Neural cell (in vitro differentiated cells): ENCODE measurements around the gene ILF2. TPM values are rescaled to one million over a fixed set of nuclear protein-coding genes. Genes with fewer than 3 reads are reported as not detected.
"Not testable (repeated sequence)": the region's sequence is repeated elsewhere in the genome, so short reads cannot be mapped to it uniquely, and the experiment has no call there.

Source experiments
- H2AFZ ChIP-seq: fragments of 200-600, 300-800 bp; sonication (generic), shearing (Covaris generic); 2 replicates; pipeline ENCODE4 v1.6.0; 2014; ENCODE audit warnings: low read depth, mild to moderate bottlenecking, antibody characterized with exemption, low read length, moderate library complexity
- H3F3A ChIP-seq: fragments of 200-600 bp; shearing (Covaris generic); 2 replicates; pipeline ENCODE4 v1.6.1; 2016; ENCODE audit warnings: mild to moderate bottlenecking, moderate library complexity, mixed read lengths, antibody characterized with exemption, low read length; ENCODE audit not compliant: insufficient read depth, poor library complexity, severe bottlenecking
- H3K27ac ChIP-seq: fragments of 200-600, 300-800 bp; sonication (generic), shearing (Covaris generic); 2 replicates; pipeline ENCODE4 v1.5.1; 2014; ENCODE audit warnings: mild to moderate bottlenecking, low read length, moderate library complexity
- H3K27me3 ChIP-seq: fragments of 300-800, 200-600 bp; sonication (generic), shearing (Covaris generic); 2 replicates; pipeline ENCODE4 v1.6.0; 2014; ENCODE audit warnings: mild to moderate bottlenecking, low read depth, low read length, moderate library complexity; ENCODE audit not compliant: insufficient read depth
- H3K36me3 ChIP-seq: fragments of 300-800, 200-600 bp; sonication (generic), shearing (Covaris generic); 2 replicates; pipeline ENCODE4 v1.5.1; 2014; ENCODE audit warnings: mild to moderate bottlenecking, antibody characterized with exemption, low read length, moderate library complexity; ENCODE audit not compliant: insufficient read depth
- H3K4me2 ChIP-seq: fragments of 300-800, 200-600 bp; sonication (generic), shearing (Covaris generic); 2 replicates; pipeline ENCODE4 v1.6.0; 2014; ENCODE audit warnings: mild to moderate bottlenecking, low read length
- H3K4me3 ChIP-seq: fragments of 300-800, 200-600 bp; sonication (generic), shearing (Covaris generic); 2 replicates; pipeline ENCODE4 v1.5.1; 2014; ENCODE audit warnings: mild to moderate bottlenecking, low read length, moderate library complexity
- H3K79me2 ChIP-seq: fragments of 200-600 bp; shearing (Covaris generic); replicated peaks from 2 replicates; pipeline ENCODE4 v1.6.0; 2014; ENCODE audit warnings: mild to moderate bottlenecking, low read length, moderate library complexity; ENCODE audit not compliant: insufficient read depth
- H3K9ac ChIP-seq: fragments of 300-800, 200-600 bp; sonication (generic), shearing (Covaris generic); 2 replicates; pipeline ENCODE4 v1.6.1; 2016; ENCODE audit warnings: mild to moderate bottlenecking, low read length, mixed read lengths
- H3K9me2 ChIP-seq: fragments of 200-600 bp; shearing (Covaris generic); 2 replicates; pipeline ENCODE4 v1.6.1; 2016; ENCODE audit warnings: mild to moderate bottlenecking, low read length, mixed read lengths; ENCODE audit not compliant: insufficient read depth
- H3K9me3 ChIP-seq: fragments of 200-600, 300-800 bp; sonication (generic), shearing (Covaris generic); 2 replicates; pipeline ENCODE4 v1.6.1; 2016; ENCODE audit warnings: mild to moderate bottlenecking, mixed run types, low read length, moderate library complexity, mixed read lengths
- H4K20me1 ChIP-seq: fragments of 200-600 bp; shearing (Covaris generic); 2 replicates; pipeline ENCODE4 v1.6.1; 2016; ENCODE audit warnings: mild to moderate bottlenecking, mixed run types; ENCODE audit not compliant: insufficient read depth
- EP300 ChIP-seq: fragments of 450-650 bp; conservative IDR thresholded peaks from 2 replicates; pipeline ENCODE4 v1.6.1; 2014; ENCODE audit warnings: antibody characterized with exemption, mild to moderate bottlenecking, moderate library complexity; ENCODE audit not compliant: poor library complexity, severe bottlenecking
- EZH2 ChIP-seq: fragments of 200-600, 300-800 bp; shearing (Covaris generic), sonication (generic); IDR thresholded peaks from 2 replicates; pipeline ENCODE4 v1.6.1; 2014; ENCODE audit warnings: antibody characterized with exemption, low read length, borderline replicate concordance, mild to moderate bottlenecking; ENCODE audit not compliant: insufficient read depth, poor library complexity, severe bottlenecking
- MXI1 ChIP-seq: fragments of 450-650 bp; conservative IDR thresholded peaks from 2 replicates; pipeline ENCODE4 v1.6.1; 2014; ENCODE audit warnings: antibody characterized with exemption, mild to moderate bottlenecking; ENCODE audit not compliant: poor library complexity, severe bottlenecking
- POLR2AphosphoS5 ChIP-seq: IDR thresholded peaks from 2 replicates; pipeline ENCODE4 v1.6.1; 2012
- RAD21 ChIP-seq: fragments of 450-650 bp; conservative IDR thresholded peaks from 2 replicates; pipeline ENCODE4 v1.6.1; 2014; ENCODE audit warnings: antibody characterized with exemption, mild to moderate bottlenecking, moderate library complexity
- REST ChIP-seq: IDR thresholded peaks from 2 replicates; pipeline ENCODE4 v1.6.1; 2012; ENCODE audit warnings: borderline replicate concordance
- SMC3 ChIP-seq: fragments of 450-650 bp; conservative IDR thresholded peaks from 2 replicates; pipeline ENCODE4 v1.6.1; 2014; ENCODE audit warnings: antibody characterized with exemption, mild to moderate bottlenecking, moderate library complexity; ENCODE audit not compliant: poor library complexity
- TAF1 ChIP-seq: IDR thresholded peaks from 2 replicates; pipeline ENCODE4 v1.6.1; 2012; ENCODE audit warnings: low read depth
- polyA plus RNA-seq: library from polyadenylated mRNA; depleted of rRNA; stranded (reverse); fragments of >200 nt; gene quantifications from 2 replicates; pipeline ENCODE4 v1.2.3, GENCODE V29; 2014
- TF ChIP-seq, protein P1 (sequence below): fragments of 450-650 bp; IDR thresholded peaks from 2 replicates; pipeline ENCODE4 v1.5.1; 2014; ENCODE audit warnings: antibody characterized with exemption, mild to moderate bottlenecking, moderate library complexity; ENCODE audit not compliant: poor library complexity, severe bottlenecking

ILF2 gene
- polyA plus RNA-seq, 1 donor from 2014 or later: 410 TPM

- Histone ChIP-seq H3K9me2 (no peaks in the 10 kb centered on the region), H3F3A (no peaks in the 10 kb centered on the region), H3K4me2 (peak overlapping the region; percentile 99), H3K4me3 (peak overlapping the region; percentile 85), H3K27ac (peak overlapping the region; percentile 89), H3K9ac (peak overlapping the region; percentile 95), H2AFZ (no peak overlapping the region), H4K20me1 (no peaks in the 10 kb centered on the region), H3K27me3 (no peaks in the 10 kb centered on the region), H3K9me3 (no peaks in the 10 kb centered on the region), H3K79me2 (peaks cover 30% of the 10 kb centered on the region), H3K36me3 (peaks cover 20% of the 10 kb centered on the region)
- TF ChIP-seq RAD21 (no peak), EP300 (no peak), MXI1 (no peak), EZH2 (no peak), TAF1 (no peak), POLR2AphosphoS5 (no peak), SMC3 (no peak), REST (no peak)
- TF ChIP-seq, protein P1, sequence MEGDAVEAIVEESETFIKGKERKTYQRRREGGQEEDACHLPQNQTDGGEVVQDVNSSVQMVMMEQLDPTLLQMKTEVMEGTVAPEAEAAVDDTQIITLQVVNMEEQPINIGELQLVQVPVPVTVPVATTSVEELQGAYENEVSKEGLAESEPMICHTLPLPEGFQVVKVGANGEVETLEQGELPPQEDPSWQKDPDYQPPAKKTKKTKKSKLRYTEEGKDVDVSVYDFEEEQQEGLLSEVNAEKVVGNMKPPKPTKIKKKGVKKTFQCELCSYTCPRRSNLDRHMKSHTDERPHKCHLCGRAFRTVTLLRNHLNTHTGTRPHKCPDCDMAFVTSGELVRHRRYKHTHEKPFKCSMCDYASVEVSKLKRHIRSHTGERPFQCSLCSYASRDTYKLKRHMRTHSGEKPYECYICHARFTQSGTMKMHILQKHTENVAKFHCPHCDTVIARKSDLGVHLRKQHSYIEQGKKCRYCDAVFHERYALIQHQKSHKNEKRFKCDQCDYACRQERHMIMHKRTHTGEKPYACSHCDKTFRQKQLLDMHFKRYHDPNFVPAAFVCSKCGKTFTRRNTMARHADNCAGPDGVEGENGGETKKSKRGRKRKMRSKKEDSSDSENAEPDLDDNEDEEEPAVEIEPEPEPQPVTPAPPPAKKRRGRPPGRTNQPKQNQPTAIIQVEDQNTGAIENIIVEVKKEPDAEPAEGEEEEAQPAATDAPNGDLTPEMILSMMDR: no peak
Measured at GRCh38 chr1:153669606-153670005, 1.2 kb downstream of the ILF2 start.

DNA sequence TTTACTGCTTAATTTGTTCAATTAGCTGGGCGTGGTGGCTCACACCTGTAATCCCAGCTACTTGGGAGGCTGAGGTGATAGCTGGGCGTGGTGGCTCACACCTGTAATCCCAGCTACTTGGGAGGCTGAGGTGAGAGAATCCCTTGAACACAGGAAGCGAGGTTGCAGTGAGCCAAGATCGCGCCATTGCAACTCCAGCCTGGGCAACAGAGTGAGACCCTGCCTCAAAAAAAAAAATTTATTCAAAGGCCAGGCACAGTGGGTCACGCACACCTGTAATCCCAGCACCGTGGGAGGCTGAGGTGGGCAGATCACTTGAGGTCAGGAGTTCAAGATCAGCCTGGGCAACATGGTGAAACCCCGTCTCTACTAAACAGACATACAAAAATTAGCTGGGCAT is 2.1 kb downstream of the ILF2 start:
- not testable (repeated sequence) for H4K20me1 ChIP-seq, H3K27me3 ChIP-seq, H3F3A ChIP-seq, H3K27ac ChIP-seq, H3K4me2 ChIP-seq, H3K9ac ChIP-seq, H2AFZ ChIP-seq, H3K9me3 ChIP-seq, H3K9me2 ChIP-seq
- Histone ChIP-seq H3K4me3 (peak overlapping the region; percentile 85), H3K79me2 (peaks cover 30% of the 10 kb centered on the region), H3K36me3 (peaks cover 20% of the 10 kb centered on the region)

DNA sequence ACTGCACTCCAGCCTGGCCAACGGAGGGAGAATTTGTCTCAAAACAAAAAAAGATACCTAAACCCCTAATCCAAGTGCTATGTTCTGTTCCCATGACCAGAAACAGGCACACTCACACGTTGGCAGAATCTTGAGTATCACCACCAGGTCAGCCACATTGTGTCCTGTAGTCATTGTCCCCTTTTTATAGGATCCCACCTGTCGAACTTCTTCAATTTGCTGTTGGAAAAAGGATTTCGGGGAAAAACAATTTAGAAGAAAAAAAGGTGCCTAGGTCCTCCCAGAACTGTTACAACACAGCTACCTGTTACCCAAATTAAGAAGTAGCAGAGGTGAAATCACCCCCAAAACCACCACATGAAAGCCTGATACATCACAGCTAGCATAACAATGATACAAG is 3.4 kb downstream of the ILF2 start:
- H3K36me3 ChIP-seq: peaks cover 20% of the 10 kb centered on the region
- H3K4me2 ChIP-seq: no peak overlapping the region
- TF ChIP-seq SMC3: no peak
- TF ChIP-seq REST: no peak
- TF ChIP-seq POLR2AphosphoS5: no peak
- TF ChIP-seq TAF1: no peak
- TF ChIP-seq MXI1: no peak
- TF ChIP-seq EZH2: no peak
- TF ChIP-seq RAD21: no peak
- TF ChIP-seq, protein P1: no peak
- TF ChIP-seq EP300: no peak
- H3K4me3 ChIP-seq: no peak overlapping the region
- H3K9ac ChIP-seq: no peak overlapping the region
- H4K20me1 ChIP-seq: no peaks in the 10 kb centered on the region
- no peaks in the 10 kb centered on the region for H3K27me3 ChIP-seq
- H3F3A ChIP-seq: peaks cover 3% of the 10 kb centered on the region
- H2AFZ ChIP-seq: no peak overlapping the region
- H3K27ac ChIP-seq: no peak overlapping the region
- no peaks in the 10 kb centered on the region for H3K9me3 ChIP-seq
- H3K9me2 ChIP-seq: no peaks in the 10 kb centered on the region
- peaks cover 30% of the 10 kb centered on the region for H3K79me2 ChIP-seq
